ENCODE data around the gene RHBDL3.

- TF ChIP-seq, protein P1, sequence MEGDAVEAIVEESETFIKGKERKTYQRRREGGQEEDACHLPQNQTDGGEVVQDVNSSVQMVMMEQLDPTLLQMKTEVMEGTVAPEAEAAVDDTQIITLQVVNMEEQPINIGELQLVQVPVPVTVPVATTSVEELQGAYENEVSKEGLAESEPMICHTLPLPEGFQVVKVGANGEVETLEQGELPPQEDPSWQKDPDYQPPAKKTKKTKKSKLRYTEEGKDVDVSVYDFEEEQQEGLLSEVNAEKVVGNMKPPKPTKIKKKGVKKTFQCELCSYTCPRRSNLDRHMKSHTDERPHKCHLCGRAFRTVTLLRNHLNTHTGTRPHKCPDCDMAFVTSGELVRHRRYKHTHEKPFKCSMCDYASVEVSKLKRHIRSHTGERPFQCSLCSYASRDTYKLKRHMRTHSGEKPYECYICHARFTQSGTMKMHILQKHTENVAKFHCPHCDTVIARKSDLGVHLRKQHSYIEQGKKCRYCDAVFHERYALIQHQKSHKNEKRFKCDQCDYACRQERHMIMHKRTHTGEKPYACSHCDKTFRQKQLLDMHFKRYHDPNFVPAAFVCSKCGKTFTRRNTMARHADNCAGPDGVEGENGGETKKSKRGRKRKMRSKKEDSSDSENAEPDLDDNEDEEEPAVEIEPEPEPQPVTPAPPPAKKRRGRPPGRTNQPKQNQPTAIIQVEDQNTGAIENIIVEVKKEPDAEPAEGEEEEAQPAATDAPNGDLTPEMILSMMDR (IDR thresholded peaks at IDR 0.05) = no peak
- TF ChIP-seq POLR2A (IDR thresholded peaks at IDR 0.05) (no peak), EP300 (IDR thresholded peaks at IDR 0.05) (no peak)
Observed at GRCh38 chr17:32330147-32330546, 64.5 kb downstream of the RHBDL3 start.

Measured in ovary (tissue), 3 donors.